Stimulated activated CD8-positive, alpha-beta memory T cell treated with anti-CD3 and anti-CD28 coated beads, Interleukin-7, amount 100 ng/mL, for 24 hours (primary cell): Measurements from ENCODE around the gene HEXD.
"Not testable (repeated sequence)": the region's sequence is repeated elsewhere in the genome, so short reads cannot be mapped to it uniquely, and the experiment has no call there.

Experiments used
- DNase-seq: peaks from one replicate; pipeline ENCODE4 v3.0.0-alpha.2; 2020; ENCODE audit warnings: low read depth

Gene HEXD

DNA sequence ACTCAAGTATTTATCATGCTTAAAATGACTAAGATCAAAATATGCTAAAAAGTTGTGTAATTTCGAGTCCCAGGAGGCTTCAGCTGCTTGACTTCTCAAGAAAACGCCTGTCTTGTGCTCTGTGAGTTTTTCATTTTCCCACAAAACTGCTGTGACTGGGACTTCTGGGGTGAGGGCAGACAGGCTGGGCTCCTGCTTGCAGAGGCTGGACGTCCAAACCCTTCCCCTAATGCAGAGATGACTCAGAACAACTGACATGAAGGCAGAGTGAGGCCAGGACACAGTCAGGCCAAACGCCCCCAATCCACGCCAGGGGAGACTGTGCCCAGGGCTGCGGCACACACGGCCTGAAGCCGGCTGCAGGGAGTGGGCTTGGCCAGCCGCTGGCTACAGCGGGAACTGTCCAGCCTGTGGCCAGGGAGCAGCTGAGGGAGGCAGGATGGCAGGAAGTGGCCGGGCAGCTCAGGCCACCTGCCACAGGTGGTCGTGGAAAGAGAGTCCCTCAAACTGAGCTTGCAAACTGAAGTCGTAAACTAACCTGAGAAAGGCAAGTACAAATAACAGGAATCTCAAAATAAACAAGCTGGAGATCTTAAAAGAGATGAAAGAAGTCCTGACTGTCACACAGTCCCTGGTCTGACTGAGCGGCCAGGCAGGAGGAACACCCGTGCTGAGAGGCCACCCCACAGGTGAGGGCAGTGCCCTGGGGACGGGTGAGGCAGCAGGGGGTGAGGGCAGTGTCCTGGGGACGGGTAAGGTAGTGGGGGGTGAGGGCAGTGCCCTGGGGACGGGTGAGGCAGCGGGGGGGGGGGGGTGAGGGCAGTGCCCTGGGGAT is 21.3 kb upstream of the HEXD start:
- DNase-seq, result no peak

DNA sequence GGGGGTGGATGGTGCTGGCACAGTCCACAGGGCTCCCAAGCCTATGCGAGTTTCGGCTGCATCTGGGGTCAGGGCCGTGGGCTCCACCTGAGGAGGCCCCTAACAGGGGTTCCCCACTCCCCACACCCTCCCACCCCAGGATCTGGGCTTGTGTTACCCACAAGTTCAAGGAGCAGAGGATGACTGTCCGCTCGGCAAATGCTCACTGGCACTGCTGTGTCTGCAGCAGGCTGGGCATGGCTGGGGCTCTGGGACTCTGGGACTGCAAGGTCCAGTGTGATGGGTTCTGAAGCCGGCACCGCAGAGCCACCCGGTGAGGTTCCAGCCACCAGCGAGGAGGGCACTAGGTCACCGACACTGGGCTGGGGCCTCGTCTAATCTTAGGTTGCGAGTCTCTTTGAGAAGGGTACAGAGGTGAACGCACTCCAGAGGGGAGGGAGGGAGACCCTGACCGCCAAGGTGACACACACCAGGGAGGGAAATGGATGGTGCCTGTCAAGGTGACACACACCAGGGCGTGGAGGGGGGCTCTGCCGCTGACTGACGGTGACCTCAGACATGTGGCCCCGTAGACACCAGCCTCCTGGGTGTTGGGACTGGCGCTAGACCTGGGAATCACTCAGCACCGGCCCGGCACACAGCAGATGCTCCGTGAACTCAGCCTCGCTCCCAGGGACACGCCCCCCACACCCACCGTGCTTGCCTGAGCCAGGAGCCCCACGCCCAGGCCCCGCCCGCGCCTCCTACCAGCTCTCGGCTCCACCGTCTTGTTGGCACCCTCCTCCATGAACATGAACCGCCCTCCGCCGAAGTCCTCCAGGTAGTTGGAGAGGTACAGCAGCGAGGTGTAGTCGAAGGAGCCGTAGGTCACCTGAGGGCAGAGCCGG is 20.5 kb upstream of the HEXD start:
- no peak for DNase-seq

GRCh38 chr17:82399041-82399441 is 19.1 kb upstream of the HEXD start:
- DNase-seq, result no peak

- no peak for DNase-seq
Observed at GRCh38 chr17:82399601-82400101, 18.5 kb upstream of the HEXD start.

DNA sequence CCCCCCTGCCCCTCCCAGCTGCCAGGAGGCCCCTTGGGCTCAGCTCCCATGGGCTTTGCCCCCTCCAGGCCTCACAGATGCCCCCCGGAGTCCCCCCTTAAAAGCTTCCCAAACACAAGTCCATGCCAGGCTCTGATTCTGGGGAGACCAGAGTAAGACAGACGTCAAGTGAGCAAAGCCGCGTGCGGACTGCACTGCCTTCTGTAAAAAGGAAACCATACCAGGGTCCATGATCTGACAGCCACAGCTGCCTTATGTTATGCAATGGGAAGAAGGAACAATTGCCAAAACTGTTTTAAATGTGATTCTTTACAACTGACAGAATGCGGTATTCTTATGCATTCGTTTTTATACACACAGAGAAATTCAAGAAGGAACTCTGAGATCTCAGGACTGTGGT is 17.9 kb upstream of the HEXD start:
- no peak for DNase-seq

DNA sequence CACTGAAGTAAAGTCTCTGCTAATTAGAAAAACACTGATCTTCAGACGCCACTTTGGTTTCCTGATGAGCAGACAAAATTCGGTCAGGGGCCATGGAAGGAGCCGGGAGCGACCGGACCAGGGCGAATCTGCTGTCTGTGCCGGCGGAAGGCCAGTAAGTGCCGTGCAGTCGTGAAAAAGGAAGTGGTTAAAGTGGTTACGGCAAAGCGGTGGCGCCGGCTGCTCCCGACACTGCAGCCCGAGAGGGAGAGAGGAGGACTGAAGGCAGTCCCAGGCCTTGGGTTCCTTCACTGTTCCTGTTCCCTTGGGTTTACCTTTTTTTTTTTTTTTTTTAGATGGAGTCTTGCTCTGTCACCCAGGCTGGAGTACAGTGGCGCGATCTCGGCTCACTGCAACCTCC is 17.3 kb upstream of the HEXD start:
- peak; percentile 22 for DNase-seq

- no peak for DNase-seq
Observed at GRCh38 chr17:82402865-82403264, 15.3 kb upstream of the HEXD start.

DNA sequence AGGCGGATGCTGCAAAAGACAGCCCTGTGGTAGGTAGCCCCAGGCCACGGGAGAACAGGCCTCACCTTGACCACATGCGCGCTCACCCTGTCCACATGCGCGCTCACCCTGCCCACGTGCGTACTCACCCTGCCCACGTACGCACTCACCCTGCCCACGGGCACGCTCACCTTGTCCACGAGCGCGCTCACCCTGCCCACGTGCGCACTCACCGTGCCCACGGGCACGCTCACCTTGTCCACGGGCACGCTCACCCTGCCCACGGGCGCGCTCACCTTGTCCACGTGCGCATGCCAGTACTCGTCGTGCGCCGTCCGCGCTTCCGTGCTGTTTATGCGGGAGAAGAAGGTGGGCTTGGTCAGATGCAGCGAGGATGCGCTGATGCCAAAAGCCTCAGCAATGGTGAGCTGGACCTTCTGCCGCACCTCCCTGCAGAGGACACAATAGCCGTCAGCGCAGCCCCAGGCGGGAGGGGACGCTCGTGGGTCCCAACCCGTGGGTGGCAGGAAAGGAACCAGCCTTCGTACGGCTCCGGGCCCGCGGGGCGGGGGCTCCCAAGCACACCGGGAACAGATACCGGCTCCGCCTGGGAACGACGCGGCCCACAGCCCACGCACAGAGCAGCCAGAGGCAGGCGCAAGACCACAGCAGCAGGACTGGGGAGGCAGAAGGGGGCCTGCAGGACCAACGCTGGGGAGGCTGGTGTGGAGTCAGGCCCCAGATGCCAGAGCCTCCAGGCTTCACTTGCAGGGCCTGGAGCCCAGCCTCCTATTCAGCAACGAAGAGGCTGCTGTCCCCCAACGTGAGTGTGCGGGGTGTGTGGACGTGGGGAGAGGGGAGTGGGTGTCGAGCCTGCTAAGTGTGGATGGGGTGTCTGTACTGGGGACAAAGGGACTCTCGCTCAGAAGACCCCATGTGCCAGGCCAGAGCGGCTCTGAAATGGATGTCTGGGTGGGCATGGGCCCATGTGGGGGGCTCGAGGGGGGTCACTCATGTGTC is 14.2 kb upstream of the HEXD start:
- no peak for DNase-seq

DNA sequence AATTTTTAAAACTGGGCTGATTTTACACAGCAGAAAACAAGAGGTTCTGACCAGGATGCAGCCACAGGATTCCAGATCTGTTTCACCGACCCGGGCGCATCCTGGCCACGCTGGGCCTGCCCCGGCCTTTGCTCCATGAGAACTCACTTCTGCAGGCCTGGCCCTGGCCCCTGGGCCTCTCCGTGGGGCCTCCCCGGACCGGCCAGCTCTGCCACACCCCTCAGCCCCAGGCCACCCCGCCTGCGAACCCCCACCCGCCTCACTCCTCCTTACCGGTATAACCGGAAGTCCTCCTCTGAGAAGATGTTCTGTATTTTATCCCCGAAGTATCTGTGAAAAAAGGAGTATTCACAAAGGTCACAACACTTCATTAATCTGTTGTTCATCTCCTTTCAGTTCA is 13.1 kb upstream of the HEXD start:
- no peak for DNase-seq

- no peak for DNase-seq
Observed at GRCh38 chr17:82406131-82406671, 11.9 kb upstream of the HEXD start.

DNA sequence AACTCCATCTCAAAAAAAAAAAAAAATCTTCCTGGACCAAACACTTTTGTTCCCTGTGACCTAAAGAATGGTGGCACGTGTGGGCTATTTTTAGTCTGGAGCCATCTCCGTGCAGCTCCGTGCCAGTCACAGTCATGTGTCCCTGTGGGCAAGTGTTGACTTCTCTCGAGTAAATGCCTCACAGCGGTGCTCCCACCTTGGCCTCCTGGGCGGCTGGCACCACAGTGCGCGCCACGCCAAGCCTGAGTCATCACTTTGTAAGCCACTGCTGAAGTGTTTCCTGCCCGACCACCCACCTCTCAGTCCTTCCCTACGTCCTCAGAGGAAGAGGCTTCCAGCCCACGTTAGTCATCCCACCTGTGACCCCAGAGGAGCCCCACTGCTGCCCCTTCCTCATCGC is 10.9 kb upstream of the HEXD start:
- no peak for DNase-seq

DNA sequence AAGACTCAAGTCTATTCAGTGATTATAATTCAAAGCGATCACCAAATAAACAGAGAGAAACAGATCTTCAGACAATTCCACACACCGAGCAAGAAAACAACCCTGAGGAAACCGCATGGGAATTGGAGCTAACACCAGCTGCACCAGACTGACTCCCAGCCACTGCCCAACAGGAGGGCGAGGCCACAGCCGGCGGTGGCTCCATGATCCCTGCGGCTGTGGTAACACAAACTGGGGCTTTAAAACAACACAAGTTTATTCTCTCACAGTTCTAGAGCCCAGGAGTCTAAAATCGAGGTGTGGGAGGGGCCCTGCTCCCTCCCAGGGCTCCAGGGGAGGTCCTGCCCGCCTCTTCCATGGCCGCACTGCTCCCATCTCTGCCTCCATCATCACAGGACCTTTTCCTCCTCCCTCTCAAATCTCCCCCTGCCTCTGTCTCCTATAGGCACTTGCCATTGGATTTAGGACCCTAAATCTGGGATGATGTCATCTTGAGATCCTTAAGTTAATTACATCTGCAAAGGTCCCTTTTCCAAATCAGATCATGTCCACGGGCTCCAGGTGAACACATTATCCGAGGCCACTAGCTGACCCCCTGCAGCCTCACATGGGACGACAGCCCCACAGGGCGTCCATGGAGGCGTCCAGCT is 9.7 kb upstream of the HEXD start:
- no peak for DNase-seq

- DNase-seq, result no peak
Observed at GRCh38 chr17:82408938-82409318, 9.2 kb upstream of the HEXD start.

GRCh38 chr17:82410014-82410716 is 8.0 kb upstream of the HEXD start:
- DNase-seq, result no peak

GRCh38 chr17:82411396-82412053 is 6.6 kb upstream of the HEXD start:
- DNase-seq, result no peak

- DNase-seq, result not testable (repeated sequence)
Observed at GRCh38 chr17:82412081-82412480, 6.1 kb upstream of the HEXD start.

DNA sequence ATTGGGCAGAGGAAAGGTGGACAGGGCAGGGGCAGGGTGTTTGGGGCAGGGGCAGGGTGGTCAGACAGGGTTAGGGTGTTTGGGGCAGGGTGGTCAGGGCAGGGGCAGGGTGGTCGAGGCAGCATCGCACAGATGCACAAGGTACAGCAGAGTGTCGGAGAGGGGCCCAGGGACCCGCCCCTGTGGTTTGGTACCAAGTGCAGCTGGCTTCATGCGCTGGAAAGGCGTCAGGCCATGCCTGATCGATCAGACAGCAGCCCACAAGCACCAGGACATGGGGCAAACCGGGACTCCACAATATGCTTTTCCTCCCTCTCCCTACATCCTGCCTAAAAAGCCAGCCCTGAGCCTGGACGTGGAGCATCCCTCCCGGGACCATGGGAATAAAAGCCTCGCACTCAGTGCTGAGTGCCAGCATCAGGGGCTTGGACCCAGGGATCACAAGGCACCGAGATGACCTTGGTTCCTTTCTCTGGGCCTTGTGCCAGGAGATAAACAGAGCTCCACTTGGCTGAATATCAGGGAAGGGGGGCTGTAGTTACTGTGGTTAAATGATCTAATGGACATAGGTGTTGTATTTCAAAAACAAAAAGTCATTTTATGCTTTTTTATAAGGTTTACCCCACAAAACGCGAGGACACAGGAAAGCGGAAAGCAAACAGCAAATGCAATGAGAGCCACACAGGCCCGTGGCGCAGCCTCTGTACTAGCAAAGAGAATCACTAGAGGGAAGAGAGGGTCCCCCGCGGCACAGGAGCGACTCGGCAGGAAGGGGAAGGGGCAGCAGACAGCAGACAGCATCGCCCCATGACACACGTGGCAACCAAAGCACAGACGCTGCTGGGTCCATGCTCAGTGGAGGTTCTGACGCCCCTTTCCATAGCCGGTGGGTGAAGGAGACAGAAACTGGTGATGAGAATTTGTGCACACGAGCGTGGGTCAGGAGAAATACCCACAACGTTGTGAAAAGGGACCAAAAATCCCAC is 5.3 kb upstream of the HEXD start:
- no peak for DNase-seq

DNA sequence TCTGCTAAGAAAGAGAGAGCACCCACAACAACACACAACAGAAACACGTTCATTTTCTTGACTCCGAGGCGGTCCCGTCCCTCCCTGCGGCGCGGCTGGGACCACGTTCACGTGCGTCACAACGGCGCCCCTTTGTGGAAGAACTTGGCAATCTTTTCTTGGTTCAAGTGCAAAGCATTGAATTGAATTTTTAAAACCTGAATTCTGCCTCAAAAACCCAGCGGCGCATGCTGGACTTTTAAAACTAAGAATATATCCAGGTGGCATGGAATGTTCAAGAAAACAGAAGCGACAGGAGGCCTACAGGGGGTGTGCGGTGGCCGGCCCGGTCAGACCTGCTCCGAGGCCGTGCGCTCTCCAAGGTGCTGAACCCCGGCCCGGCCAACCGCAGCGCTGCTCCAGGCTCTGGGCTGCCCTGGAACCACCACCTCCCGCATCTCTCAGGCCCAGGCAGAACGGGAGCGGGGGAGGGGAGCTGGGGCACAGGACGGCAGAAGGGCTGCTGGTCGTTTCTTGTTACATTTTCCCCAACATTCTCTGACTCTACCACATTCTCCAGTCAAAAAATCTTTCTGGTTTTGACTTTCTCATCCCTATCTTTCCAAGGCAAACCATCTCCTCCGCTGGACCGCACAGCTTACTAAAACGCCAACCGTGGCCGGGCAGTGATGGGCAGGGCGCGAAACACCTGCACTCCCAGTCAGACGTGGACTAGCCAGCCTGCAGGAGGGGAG is 3.4 kb upstream of the HEXD start:
- peak; percentile 43 for DNase-seq
